ENCODE measurements around the gene GSPT1.

GSPT1 gene

GRCh38 chr16:11875721-11876120 lies 40.0 kb downstream of the GSPT1 start:
- no peak for TF ChIP-seq TAF1 (IDR thresholded peaks at IDR 0.05; ENCODE audit: borderline replicate concordance, insufficient read depth, low read length)
- no peak for TF ChIP-seq FOXP2 (optimal IDR thresholded peaks at IDR 0.05; ENCODE audit: borderline replicate concordance, extremely low read depth, extremely low read length, insufficient read depth)
- TF ChIP-seq SIN3A (IDR thresholded peaks at IDR 0.05; ENCODE audit: borderline replicate concordance, insufficient read depth, low read length), result no peak
- no peak for TF ChIP-seq POLR2AphosphoS5 (IDR thresholded peaks at IDR 0.05; ENCODE audit: low read depth, low read length)
- no peak for TF ChIP-seq REST (IDR thresholded peaks at IDR 0.05; ENCODE audit: insufficient read depth in 1 of 2, low read depth in 2 of 2, low read length in 2 of 2)

- no peak for TF ChIP-seq FOXP2 (optimal IDR thresholded peaks at IDR 0.05; ENCODE audit: borderline replicate concordance, extremely low read depth, extremely low read length, insufficient read depth)
- no peak for TF ChIP-seq TAF1 (IDR thresholded peaks at IDR 0.05; ENCODE audit: borderline replicate concordance, insufficient read depth, low read length)
- no peak for TF ChIP-seq SIN3A (IDR thresholded peaks at IDR 0.05; ENCODE audit: borderline replicate concordance, insufficient read depth, low read length)
- no peak for TF ChIP-seq POLR2AphosphoS5 (IDR thresholded peaks at IDR 0.05; ENCODE audit: low read depth, low read length)
- no peak for TF ChIP-seq REST (IDR thresholded peaks at IDR 0.05; ENCODE audit: insufficient read depth in 1 of 2, low read depth in 2 of 2, low read length in 2 of 2)
Observed at GRCh38 chr16:11871193-11871592, 44.6 kb downstream of the GSPT1 start.

- no peak for TF ChIP-seq REST (IDR thresholded peaks at IDR 0.05; ENCODE audit: insufficient read depth in 1 of 2, low read depth in 2 of 2, low read length in 2 of 2)
- no peak for TF ChIP-seq SIN3A (IDR thresholded peaks at IDR 0.05; ENCODE audit: borderline replicate concordance, insufficient read depth, low read length)
- TF ChIP-seq FOXP2 (optimal IDR thresholded peaks at IDR 0.05; ENCODE audit: borderline replicate concordance, extremely low read depth, extremely low read length, insufficient read depth), result no peak
- no peak for TF ChIP-seq POLR2AphosphoS5 (IDR thresholded peaks at IDR 0.05; ENCODE audit: low read depth, low read length)
- TF ChIP-seq TAF1 (IDR thresholded peaks at IDR 0.05; ENCODE audit: borderline replicate concordance, insufficient read depth, low read length), result no peak
Observed at GRCh38 chr16:11870399-11870798, 45.4 kb downstream of the GSPT1 start.

GRCh38 chr16:11869353-11870228 lies 46.2 kb downstream of the GSPT1 start:
- no peak for TF ChIP-seq REST (IDR thresholded peaks at IDR 0.05; ENCODE audit: insufficient read depth in 1 of 2, low read depth in 2 of 2, low read length in 2 of 2)
- TF ChIP-seq FOXP2 (optimal IDR thresholded peaks at IDR 0.05; ENCODE audit: borderline replicate concordance, extremely low read depth, extremely low read length, insufficient read depth), result no peak
- no peak; the same call in 1 of the 2 replicates for TF ChIP-seq POLR2AphosphoS5 (IDR thresholded peaks at IDR 0.05; ENCODE audit: low read depth, low read length)
- TF ChIP-seq SIN3A (IDR thresholded peaks at IDR 0.05; ENCODE audit: borderline replicate concordance, insufficient read depth, low read length), result no peak
- no peak for TF ChIP-seq TAF1 (IDR thresholded peaks at IDR 0.05; ENCODE audit: borderline replicate concordance, insufficient read depth, low read length)
